Tongue (tissue), 2 donors: ENCODE measurements around the gene FOXRED2. TPM values are rescaled to one million over a fixed set of nuclear protein-coding genes. Genes with fewer than 3 reads are reported as not detected.
"Not testable (repeated sequence)": the region's sequence is repeated elsewhere in the genome, so short reads cannot be mapped to it uniquely, and the experiment has no call there.

Experiments used
- DNase-seq: peaks from one replicate; pipeline ENCODE4 v3.0.0-alpha.2; 2015
- total RNA-seq: library from RNA; depleted of rRNA; stranded (reverse); fragments of >200 nt; gene quantifications from one replicate; pipeline ENCODE4 v1.2.3, GENCODE V29; 2014

The FOXRED2 gene
- total RNA-seq, 1 donor from 2014 or later: 11.4 TPM

DNA sequence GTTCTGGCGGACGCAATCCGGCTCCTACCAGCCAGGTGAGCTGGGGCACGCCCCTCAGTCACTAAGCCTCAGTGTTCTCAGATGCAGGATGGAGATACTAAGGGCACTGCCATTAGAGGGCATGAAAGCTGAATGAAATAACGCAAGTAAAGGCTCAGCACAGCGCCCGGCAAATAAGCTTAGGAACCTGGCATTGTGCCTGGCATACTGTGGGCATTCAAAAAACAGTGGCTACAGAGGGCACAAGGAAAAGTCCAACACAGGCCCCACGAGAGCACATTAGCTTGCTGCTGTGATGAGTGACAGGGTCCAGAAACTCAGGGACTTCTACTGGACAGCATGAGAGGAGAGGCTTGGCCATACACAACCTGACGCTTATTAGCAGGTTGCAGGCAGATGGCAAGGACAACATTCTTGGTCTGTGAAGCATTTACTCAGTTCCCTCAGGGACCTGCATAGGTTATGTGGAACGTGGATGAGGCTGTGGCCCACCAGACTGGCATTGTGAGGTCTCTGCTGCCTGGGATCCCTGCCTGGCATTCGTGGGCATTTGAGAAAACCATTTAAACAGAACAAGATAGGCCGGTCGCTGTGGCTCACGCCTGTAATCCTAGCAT lies 37.6 kb downstream of the FOXRED2 start:
- no peak for DNase-seq

DNA sequence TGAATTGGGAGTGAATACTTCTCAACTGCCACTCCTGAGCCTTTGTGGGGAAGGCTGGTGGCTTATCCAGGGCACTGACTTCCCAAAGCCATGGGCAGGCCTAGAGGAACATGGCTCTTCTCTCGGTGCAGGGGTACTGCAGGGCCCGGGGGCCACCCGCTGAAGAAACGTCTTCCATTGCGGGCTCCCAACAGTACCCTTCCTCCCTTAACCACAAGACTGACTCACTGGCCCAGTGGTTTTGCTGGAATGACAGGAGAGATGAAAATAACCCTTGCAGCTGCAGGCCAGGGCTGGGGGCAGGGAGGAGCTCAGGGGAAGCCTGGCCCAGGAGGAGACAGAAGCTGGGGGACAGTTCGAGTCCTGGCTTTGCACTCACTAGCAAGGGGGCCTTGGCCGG lies 38.9 kb downstream of the FOXRED2 start:
- DNase-seq: no peak

DNA sequence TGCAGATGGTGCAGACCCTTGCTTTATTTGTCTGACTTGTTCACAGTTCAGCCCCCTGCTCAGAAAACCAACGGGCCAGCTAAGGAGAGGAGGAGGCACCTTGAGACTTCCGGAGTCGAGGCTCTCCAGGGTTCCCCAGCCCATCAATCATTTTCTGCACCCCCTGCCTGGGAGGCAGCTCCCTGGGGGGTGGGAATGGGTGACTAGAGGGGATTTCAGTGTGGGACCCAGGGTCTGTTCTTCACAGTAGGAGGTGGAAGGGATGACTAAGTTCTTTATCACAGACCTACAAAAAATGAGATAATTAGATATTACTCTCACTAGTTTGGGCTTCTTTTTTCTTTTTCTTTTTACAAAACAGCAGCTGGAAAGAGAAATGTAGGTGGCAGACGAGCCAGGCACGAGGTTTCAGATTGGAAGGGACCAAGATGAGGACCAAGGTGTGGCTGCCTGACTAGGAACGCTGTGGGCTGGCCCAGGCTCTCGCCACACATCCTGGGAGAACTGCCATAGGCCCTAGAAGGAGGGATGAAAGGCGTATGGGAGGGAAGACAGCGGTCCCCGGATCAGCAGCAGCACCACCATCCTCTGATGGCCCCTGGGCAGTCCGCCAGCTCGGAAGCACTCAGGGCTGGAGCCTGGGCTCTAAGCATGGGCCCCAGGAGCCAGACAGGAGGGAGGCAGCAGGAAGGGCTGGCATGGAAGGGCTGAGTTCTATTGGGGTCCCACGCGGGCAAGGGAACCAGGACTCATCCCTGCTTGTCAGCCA lies 39.6 kb downstream of the FOXRED2 start:
- DNase-seq: no peak

DNA sequence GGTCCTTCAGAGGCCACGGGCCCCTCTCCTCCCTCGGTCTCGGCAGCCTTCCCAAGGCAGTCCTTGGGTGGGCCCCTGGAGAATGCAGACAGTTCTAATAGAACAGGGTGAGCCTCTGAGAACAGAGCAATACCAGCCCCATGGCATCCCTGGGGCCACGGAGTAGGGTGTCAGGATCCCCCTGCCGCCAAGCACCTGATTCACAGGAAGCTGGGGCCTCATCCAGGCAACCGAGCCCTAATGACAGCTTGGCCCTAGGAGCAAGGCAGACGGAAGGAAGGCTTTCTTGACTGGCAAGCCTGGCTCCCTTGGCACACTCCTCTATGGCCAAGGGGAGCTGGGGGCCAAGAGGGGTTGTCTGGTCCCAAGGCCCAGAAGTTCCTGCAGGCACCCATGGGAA lies 40.6 kb downstream of the FOXRED2 start:
- DNase-seq: no peak

- no peak for DNase-seq
Measured at GRCh38 chr22:36465232-36466021, 41.4 kb downstream of the FOXRED2 start.

GRCh38 chr22:36464715-36465231 lies 42.1 kb downstream of the FOXRED2 start:
- no peak for DNase-seq

DNA sequence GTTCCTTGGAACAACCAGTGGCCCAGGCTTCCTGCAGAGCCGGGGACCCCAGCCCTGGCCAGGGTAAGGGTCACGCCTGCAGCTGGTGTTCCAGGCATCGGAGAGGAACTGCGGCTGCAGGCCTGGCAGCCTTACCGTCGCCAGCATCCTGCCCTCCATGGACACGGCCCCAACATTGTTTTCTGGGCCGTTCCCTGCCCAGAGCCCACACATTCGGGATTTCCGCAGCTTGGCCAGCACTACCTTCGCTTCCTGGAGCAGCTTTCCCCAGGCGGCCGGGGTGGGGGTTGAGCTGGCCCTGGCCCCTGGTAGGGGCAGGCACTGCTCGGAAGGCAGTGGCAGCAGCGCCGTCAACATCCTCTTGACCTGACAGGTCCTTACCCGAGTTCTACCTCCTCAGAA lies 43.1 kb downstream of the FOXRED2 start:
- no peak for DNase-seq

GRCh38 chr22:36461665-36462649 lies 44.9 kb downstream of the FOXRED2 start:
- peak; percentile 63 for DNase-seq

DNA sequence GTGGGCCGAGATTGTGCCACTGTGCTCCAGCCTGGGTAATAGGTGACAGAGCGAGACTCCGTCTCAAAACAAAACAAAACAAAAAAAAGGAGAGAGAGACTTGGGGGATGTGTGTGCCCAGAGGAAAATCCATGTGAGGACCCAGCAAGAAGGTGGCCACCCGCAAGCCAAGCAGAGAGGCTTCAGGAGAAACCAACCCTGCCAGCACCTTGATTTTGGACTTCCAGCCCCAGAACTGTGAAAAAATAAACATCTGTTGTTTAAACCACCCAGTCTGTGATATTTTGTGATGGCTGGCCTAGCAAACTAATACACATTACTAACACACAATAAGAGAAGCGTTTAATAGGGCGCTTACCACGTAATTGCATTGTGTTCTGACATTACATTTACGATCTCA lies 46.6 kb downstream of the FOXRED2 start:
- DNase-seq: no peak

GRCh38 chr22:36457688-36458450 lies 49.0 kb downstream of the FOXRED2 start:
- no peak for DNase-seq

- no peak for DNase-seq
Measured at GRCh38 chr22:36456464-36456845, 50.4 kb downstream of the FOXRED2 start.

DNA sequence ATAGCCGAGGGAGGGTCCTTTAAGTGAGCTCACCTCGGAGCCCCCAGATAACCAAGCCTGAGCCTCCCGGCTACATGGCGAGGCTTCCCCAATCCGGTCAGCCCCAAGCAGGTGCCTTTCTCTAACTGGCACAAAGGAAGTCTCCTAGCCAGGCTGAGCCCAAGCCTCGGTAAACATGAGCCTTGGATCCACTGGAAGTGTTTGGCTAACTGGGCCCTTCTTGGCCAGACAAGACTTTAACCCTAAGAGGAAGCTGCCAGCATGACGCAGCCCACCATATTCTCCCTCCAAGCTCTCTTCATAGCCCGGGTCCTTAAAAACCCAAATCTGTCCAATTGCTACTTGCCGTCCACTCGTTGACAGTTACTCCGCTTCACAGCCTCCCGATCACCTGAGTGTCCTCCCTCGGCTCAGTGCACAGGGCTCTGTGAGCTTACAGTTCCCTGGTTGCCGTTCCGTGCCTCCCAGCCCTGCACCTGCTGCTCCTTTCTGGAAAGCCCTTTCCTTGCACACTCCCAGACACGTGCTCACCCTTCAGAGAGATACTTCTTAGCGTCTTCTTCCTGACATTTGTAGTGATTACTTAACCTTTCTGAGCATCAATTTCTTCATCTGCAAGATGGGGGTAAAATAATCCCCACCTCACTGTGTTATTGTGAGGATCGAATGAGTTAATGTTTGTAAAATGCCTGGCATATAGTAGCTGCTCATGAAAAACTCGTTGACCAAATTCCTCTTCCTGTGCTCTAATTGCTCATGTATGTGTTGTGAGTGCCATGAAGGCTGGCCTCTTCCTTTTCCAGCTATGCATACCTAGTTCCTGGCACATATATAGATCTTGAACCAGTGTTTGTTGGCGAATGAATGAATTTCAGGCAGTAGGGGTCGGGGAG lies 51.0 kb downstream of the FOXRED2 start:
- DNase-seq: no peak

GRCh38 chr22:36454916-36455570 lies 51.8 kb downstream of the FOXRED2 start:
- DNase-seq: peak; percentile 93

GRCh38 chr22:36453855-36454378 lies 52.9 kb downstream of the FOXRED2 start:
- no peak for DNase-seq

DNA sequence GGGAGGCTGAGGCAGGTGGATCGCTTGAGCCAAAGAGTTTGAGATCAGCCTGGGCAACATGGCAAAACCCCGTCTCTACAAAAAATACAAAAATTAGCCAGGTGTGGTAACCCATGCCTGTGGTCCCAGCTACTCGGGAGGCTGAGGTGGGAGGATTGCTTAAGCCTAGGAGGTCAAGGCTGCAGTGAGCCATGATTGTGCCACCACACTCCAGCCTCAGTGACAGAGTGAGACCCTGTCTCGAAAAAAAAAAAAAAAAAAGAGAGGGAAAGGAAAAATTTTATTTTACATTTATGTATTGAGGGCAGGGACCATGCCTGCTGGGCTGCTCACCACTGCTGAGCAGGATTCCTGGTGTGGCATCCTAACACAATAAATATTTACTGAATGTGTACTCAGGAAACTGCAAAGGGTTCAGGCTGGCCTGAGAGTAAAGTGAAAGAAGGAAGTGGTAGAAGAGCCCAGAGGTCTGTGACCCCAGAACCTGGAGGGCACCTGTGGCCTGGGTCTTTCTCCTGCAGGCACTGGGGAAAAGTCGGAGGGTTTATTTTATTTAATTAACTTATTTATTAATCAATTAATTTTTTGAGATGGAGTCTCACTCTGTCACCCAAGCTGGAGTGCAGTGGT lies 53.7 kb downstream of the FOXRED2 start:
- DNase-seq: not testable (repeated sequence)

DNA sequence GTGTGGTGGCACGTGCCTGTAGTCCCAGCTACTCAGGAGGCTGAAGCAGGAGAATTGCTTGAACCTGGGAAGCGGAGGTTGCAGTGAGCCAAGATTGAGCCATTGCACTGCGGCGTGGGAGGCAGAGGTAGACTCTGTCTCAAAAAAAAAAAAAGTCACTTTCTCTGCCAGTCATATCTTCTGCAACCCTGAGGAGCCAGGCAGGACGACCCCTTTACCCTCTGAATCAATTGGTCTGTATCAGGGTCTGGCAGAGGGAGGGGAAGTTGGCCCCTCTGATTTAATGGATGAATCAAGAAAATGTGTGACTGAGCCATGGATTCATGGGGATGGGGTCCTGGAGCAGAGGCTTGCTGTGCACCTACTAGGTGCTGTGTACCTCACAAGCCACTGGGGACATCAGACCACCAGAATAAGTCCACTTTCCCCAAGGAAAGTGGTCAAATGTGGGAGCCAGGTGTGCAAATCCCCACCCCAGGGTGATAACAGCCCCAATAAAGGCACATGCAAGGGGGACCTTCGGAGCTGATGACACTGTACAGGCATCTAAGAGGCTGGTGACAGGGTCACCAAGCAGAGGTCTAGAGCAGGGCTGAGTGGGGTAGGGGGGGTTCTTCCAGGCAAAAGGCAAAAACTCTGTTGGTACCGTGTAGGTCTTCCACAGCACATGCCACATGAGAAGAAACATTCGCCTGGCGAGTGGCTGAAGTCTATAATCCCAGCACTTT lies 54.4 kb downstream of the FOXRED2 start:
- no peak for DNase-seq

GRCh38 chr22:36450923-36451322 lies 55.9 kb downstream of the FOXRED2 start:
- not testable (repeated sequence) for DNase-seq
